GM12892 (cell line): Measurements from ENCODE around the gene IGFBP5.

Experiments used
- POLR2AphosphoS5 ChIP-seq: IDR thresholded peaks from 2 replicates; pipeline ENCODE4 v1.6.1; 2011; ENCODE audit warnings: low read depth, low read length, control low read depth
- TAF1 ChIP-seq: IDR thresholded peaks from 2 replicates; pipeline ENCODE4 v1.6.1; 2011; ENCODE audit warnings: low read depth, mild to moderate bottlenecking, control low read depth, low read length, borderline replicate concordance

DNA sequence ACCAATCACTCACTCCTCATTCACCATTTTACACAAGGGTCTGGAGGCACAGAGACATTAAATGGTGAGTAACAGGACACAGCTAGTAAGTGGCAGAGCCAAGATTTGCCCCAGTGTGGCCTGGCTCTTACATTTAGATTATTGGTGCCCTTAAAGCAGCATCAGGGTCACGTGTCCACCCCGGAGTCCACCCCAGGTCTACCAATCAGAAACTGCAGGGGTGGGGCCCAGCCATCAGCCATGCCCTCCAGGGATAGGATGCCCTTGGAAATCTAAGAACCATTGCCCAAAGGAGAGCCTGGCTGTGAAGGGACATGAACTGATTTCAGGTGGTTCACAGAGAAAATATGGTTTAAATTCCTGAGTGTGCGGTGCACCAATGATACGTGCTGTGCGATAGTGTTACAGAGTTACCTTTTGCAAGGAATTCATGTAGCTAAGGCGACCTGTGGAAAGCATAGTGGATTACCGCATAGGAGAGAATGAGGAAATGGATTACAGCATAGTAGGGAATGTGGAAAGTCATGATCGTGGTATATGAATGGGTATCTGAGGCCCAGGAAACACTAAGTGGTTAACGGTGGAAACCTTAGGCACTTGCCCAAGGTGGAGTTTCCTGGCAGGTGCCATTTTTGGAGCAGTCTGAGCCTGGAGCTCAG, 17.8 kb downstream of the IGFBP5 start:
- TF ChIP-seq POLR2AphosphoS5 (no peak), TAF1 (no peak)
